Measurements from ENCODE around the gene DGLUCY. TPM values are rescaled to one million over a fixed set of nuclear protein-coding genes. Genes with fewer than 3 reads are reported as not detected.

The DGLUCY gene
- total and polyA plus RNA-seq, 2 experiments from 2014 or later: 15.2 to 15.7 TPM

- H3K9ac ChIP-seq: no peak overlapping the region
- H4K20me1 ChIP-seq (ENCODE audit: insufficient read depth): no peaks in the 10 kb centered on the region
- no peak overlapping the region for H3K4me3 ChIP-seq
- no peaks in the 10 kb centered on the region for H3K4me1 ChIP-seq (ENCODE audit: insufficient read depth)
- H3K27me3 ChIP-seq (replicated peaks; ENCODE audit: insufficient read depth): no peaks in the 10 kb centered on the region
- H3K9me2 ChIP-seq (ENCODE audit: insufficient read depth): no peaks in the 10 kb centered on the region
- in situ Hi-C loops (cut with MboI): no loop called here
- H3K4me2 ChIP-seq (ENCODE audit: unreplicated experiment): no peak overlapping the region
- no peaks in the 10 kb centered on the region for H3K36me3 ChIP-seq (ENCODE audit: low read depth)
- H3K27ac ChIP-seq: no peak overlapping the region
- TF ChIP-seq EZH2 (IDR thresholded peaks at IDR 0.05; ENCODE audit: insufficient read depth, poor library complexity, severe bottlenecking) (no peak), EZH2phosphoT487 (IDR thresholded peaks at IDR 0.05; ENCODE audit: insufficient read depth, low read depth) (no peak)
- no peaks in the 10 kb centered on the region for H3K79me2 ChIP-seq (ENCODE audit: insufficient read depth)
- no peak overlapping the region for H2AFZ ChIP-seq
- 89% methylated on average over 2 of the region's 2 CpGs for WGBS, 2 experiments (ENCODE audit: low coverage in 1 of 2, low lambda C conversion rate in 2 of 2, missing lambda C conversion rate in 2 of 2)
- H3K9me3 ChIP-seq (ENCODE audit: low read depth): no peaks in the 10 kb centered on the region
- DNase-seq: no peak
- H3F3A ChIP-seq (ENCODE audit: insufficient read depth): no peaks in the 10 kb centered on the region
Measured at GRCh38 chr14:91129261-91129660, 15.4 kb downstream of the DGLUCY start.

GRCh38 chr14:91135039-91135438, 21.2 kb downstream of the DGLUCY start:
- no peaks in the 10 kb centered on the region for H3K79me2 ChIP-seq (ENCODE audit: insufficient read depth)
- in situ Hi-C loops (cut with MboI): no loop called here
- no peaks in the 10 kb centered on the region for H3K4me1 ChIP-seq (ENCODE audit: insufficient read depth)
- H3K27ac ChIP-seq: no peak overlapping the region
- H4K20me1 ChIP-seq (ENCODE audit: insufficient read depth): no peaks in the 10 kb centered on the region
- no peak overlapping the region for H3K9ac ChIP-seq
- no peak overlapping the region for H3K4me2 ChIP-seq (ENCODE audit: unreplicated experiment)
- no peak for TF ChIP-seq EZH2 (IDR thresholded peaks at IDR 0.05; ENCODE audit: insufficient read depth, poor library complexity, severe bottlenecking)
- no peak for TF ChIP-seq EZH2phosphoT487 (IDR thresholded peaks at IDR 0.05; ENCODE audit: insufficient read depth, low read depth)
- H3K36me3 ChIP-seq (ENCODE audit: low read depth): no peaks in the 10 kb centered on the region
- 98 to 100% methylated on average over 7 of the region's 7 CpGs for WGBS, 2 experiments (ENCODE audit: low coverage in 1 of 2, low lambda C conversion rate in 2 of 2, missing lambda C conversion rate in 2 of 2)
- H2AFZ ChIP-seq: no peak overlapping the region
- no peak overlapping the region for H3K4me3 ChIP-seq
- no peaks in the 10 kb centered on the region for H3K9me3 ChIP-seq (ENCODE audit: low read depth)
- H3K27me3 ChIP-seq (replicated peaks; ENCODE audit: insufficient read depth): no peaks in the 10 kb centered on the region
- no peak for DNase-seq
- H3F3A ChIP-seq (ENCODE audit: insufficient read depth): no peaks in the 10 kb centered on the region
- no peaks in the 10 kb centered on the region for H3K9me2 ChIP-seq (ENCODE audit: insufficient read depth)

- H3K36me3 ChIP-seq (ENCODE audit: low read depth): no peaks in the 10 kb centered on the region
- in situ Hi-C loops (cut with MboI): no loop called here
- H3K27me3 ChIP-seq (replicated peaks; ENCODE audit: insufficient read depth): no peaks in the 10 kb centered on the region
- H3K9me3 ChIP-seq (ENCODE audit: low read depth): no peaks in the 10 kb centered on the region
- no peaks in the 10 kb centered on the region for H3K79me2 ChIP-seq (ENCODE audit: insufficient read depth)
- no peak overlapping the region for H3K4me2 ChIP-seq (ENCODE audit: unreplicated experiment)
- H3K9me2 ChIP-seq (ENCODE audit: insufficient read depth): no peaks in the 10 kb centered on the region
- H3K27ac ChIP-seq: no peak overlapping the region
- no peaks in the 10 kb centered on the region for H4K20me1 ChIP-seq (ENCODE audit: insufficient read depth)
- H3K9ac ChIP-seq: no peak overlapping the region
- TF ChIP-seq EZH2 (IDR thresholded peaks at IDR 0.05; ENCODE audit: insufficient read depth, poor library complexity, severe bottlenecking) (no peak), EZH2phosphoT487 (IDR thresholded peaks at IDR 0.05; ENCODE audit: insufficient read depth, low read depth) (no peak)
- H3K4me3 ChIP-seq: no peak overlapping the region
- no peaks in the 10 kb centered on the region for H3K4me1 ChIP-seq (ENCODE audit: insufficient read depth)
- WGBS, 2 experiments (ENCODE audit: low coverage in 1 of 2, low lambda C conversion rate in 2 of 2, missing lambda C conversion rate in 2 of 2): 82 to 87% methylated on average over 6 of the region's 6 CpGs
- peak; percentile 48 for DNase-seq
- no peaks in the 10 kb centered on the region for H3F3A ChIP-seq (ENCODE audit: insufficient read depth)
- H2AFZ ChIP-seq: no peak overlapping the region
Measured at GRCh38 chr14:91138511-91139359, 24.9 kb downstream of the DGLUCY start.

- TF ChIP-seq EZH2 (IDR thresholded peaks at IDR 0.05; ENCODE audit: insufficient read depth, poor library complexity, severe bottlenecking) (no peak), EZH2phosphoT487 (IDR thresholded peaks at IDR 0.05; ENCODE audit: insufficient read depth, low read depth) (no peak)
Measured at GRCh38 chr14:91139776-91140175, 25.9 kb downstream of the DGLUCY start.

More at GRCh38 chr14:91139776-91140175, 25.9 kb downstream of the DGLUCY start:
- no peak overlapping the region for H3K4me2 ChIP-seq (ENCODE audit: unreplicated experiment)
- no peaks in the 10 kb centered on the region for H3K36me3 ChIP-seq (ENCODE audit: low read depth)
- H3K4me3 ChIP-seq: no peak overlapping the region
- H2AFZ ChIP-seq: no peak overlapping the region
- no peaks in the 10 kb centered on the region for H3K4me1 ChIP-seq (ENCODE audit: insufficient read depth)
- H3K27ac ChIP-seq: no peak overlapping the region
- H3K9me3 ChIP-seq (ENCODE audit: low read depth): no peaks in the 10 kb centered on the region
- no peaks in the 10 kb centered on the region for H3K79me2 ChIP-seq (ENCODE audit: insufficient read depth)
- H3F3A ChIP-seq (ENCODE audit: insufficient read depth): no peaks in the 10 kb centered on the region
- H3K9me2 ChIP-seq (ENCODE audit: insufficient read depth): no peaks in the 10 kb centered on the region
- in situ Hi-C loops (cut with MboI): no loop called here
- DNase-seq: no peak
- no peak overlapping the region for H3K9ac ChIP-seq
- no peaks in the 10 kb centered on the region for H4K20me1 ChIP-seq (ENCODE audit: insufficient read depth)
- no peaks in the 10 kb centered on the region for H3K27me3 ChIP-seq (replicated peaks; ENCODE audit: insufficient read depth)

All from GM23248 (cell line).